ENCODE results near the gene DNAI4.
"Not testable (repeated sequence)": the region's sequence is repeated elsewhere in the genome, so short reads cannot be mapped to it uniquely, and the experiment has no call there.

DNAI4 gene

GRCh38 chr1:66831529-66832239, 93.0 kb downstream of the DNAI4 start:
- DNase-seq (ENCODE audit: low read depth), result no peak

DNA sequence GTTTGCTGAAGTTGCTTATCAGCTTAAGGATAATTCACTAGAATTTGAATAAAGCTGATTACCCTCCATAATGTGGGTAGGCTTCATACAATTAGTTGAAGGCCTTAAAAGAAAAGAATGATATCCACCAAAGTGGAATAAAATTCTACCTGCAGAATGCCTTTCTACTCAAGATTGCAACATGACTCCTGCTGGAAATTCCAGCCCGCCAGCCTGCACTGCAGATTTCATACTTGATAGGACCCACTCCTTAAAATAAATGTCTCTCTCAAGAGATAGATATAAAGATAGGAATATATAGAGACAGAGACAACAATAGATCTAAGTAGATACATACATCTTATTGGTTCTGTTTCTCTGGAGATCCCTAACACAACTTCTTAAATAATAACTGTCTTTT, 99.9 kb downstream of the DNAI4 start:
- DNase-seq (ENCODE audit: low read depth), result no peak

- DNase-seq (ENCODE audit: low read depth), result no peak
These were observed 114.8 kb downstream of the DNAI4 start for GRCh38 chr1:66809736-66810326.

GRCh38 chr1:66809245-66809644, 115.4 kb downstream of the DNAI4 start:
- DNase-seq (ENCODE audit: low read depth), result no peak

- DNase-seq (ENCODE audit: low read depth), result not testable (repeated sequence)
These were observed 128.8 kb downstream of the DNAI4 start for GRCh38 chr1:66795839-66796238.

- DNase-seq (ENCODE audit: low read depth), result no peak
These were observed 132.7 kb downstream of the DNAI4 start for GRCh38 chr1:66791621-66792610.

GRCh38 chr1:66788231-66788939, 136.3 kb downstream of the DNAI4 start:
- no peak for DNase-seq (ENCODE audit: low read depth)

- no peak for DNase-seq (ENCODE audit: low read depth)
These were observed 137.0 kb downstream of the DNAI4 start for GRCh38 chr1:66787641-66788040.

GRCh38 chr1:66785800-66786199, 138.9 kb downstream of the DNAI4 start:
- DNase-seq (ENCODE audit: low read depth), result not testable (repeated sequence)

DNA sequence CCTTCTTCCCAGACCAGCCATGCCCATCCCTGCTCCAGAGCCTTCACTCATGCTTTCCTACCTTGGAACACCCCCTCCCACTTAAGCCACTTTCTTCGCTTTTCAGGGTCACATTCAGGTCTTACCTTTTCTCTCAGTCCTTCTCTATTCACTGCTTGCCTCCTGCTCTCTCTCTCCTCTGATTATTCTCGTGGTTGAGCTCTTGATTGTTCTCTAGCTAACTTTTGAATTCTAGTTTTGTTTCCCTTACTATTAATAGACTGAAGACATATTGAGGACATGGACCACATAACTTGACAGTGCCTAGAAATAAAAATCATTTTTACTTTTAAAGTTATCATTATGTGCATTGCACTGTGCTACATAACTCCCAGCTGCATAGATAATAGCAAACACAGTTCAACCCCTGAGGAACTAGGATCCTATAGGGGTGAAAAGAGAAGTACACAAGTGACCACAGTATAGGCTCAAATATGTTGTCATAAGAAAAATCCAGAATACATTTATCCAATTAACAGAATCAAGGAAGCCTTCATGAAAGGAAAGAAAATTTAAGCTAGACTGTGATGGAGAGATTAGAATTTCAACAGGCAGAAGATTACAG, 145.1 kb downstream of the DNAI4 start:
- DNase-seq (ENCODE audit: low read depth), result no peak

- no peak for DNase-seq (ENCODE audit: low read depth)
These were observed 145.7 kb downstream of the DNAI4 start for GRCh38 chr1:66778969-66779368.

GRCh38 chr1:66778266-66778665, 146.4 kb downstream of the DNAI4 start:
- no peak for DNase-seq (ENCODE audit: low read depth)

- DNase-seq (ENCODE audit: low read depth), result no peak
These were observed 146.8 kb downstream of the DNAI4 start for GRCh38 chr1:66777831-66778230.

DNA sequence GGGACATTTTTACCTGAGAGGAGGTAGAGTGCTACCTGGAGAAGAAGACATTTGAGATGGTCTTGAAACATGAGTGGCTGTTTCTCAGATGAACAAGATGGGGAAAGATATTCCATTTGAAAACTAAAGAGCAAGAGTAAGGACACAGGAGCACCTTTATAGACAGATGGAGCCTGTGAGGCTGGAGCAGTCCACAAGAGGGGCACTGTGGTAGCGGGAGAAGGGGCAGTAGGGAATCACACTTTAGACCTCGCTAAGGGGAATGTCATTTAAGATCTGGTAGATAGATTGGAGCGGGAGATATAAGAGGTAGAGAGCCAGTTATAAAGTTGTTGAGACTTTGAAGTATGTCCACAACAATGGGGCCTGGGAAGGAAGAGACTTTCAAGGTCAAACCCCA, 149.0 kb downstream of the DNAI4 start:
- DNase-seq (ENCODE audit: low read depth), result no peak

GRCh38 chr1:66774438-66774837, 150.2 kb downstream of the DNAI4 start:
- DNase-seq (ENCODE audit: low read depth), result no peak

DNA sequence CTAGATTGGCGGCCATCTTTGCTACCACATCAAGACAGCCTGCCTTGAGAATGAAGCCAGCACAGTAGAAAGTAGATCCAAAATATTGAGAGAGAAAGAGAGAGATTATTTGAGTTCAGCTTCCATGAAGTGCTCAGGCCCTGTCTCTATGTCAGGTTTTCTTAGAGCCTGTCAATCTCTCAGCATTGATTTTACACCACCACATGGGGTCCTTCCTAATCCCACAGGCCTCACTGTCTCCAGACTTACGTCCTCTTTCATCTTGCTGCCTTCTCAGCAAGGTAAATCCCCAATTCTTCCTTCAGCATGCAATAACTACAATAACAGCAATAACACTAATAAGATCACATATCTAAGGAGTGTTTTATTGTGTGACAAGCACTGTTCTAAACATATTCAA, 151.4 kb downstream of the DNAI4 start:
- DNase-seq (ENCODE audit: low read depth), result no peak

GRCh38 chr1:66770694-66771093, 154.0 kb downstream of the DNAI4 start:
- DNase-seq (ENCODE audit: low read depth), result no peak

DNA sequence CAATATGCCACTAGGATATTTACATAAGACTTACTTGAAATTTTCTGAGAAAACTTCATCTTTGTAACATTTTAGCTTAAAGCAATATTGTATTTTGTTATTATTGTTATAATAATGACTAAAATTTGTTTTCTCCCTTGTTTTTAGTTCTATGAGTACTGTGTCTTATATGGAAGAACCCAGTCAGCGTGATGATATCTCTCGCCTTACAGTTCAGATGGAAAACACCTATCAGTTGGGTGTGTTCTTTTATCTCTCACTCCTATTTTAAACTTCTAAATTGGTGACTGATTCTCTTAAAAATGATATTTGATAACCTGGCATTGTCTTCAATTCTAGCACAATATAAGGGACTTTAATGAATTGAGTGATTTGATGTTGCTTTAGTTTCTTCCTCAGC, 154.4 kb downstream of the DNAI4 start:
- no peak for DNase-seq (ENCODE audit: low read depth)

DNA sequence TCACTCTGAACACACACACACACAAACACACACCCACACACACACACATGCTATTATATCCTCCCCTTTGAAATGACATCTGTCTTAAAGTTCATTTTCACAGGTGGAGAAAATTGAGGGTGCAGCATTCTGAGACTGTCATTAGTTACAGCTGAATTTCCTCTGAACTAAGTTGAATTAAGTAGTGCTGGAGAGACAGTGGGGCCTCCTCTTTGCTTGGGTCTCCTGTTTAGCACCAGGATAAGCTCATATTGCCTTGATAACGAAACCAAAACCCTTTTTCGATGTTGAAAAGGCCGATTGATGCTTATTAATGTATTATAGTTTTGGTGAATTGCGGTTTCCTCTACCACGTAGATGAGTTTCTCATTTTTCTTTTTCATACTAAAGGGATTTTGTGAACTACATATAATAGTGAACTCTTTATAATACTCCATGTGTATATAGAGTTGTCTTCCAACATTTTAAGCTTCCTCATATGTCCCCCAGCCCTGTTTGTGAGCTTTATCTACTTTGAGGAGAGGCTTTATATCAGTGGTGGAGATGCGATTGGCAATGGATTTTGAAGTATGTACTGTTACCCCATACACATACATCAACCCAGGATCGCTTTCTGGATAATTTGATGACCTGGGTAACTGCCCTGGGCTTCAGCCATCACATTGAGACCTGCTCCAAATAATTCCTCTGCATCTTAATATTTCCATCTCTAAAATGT, 155.0 kb downstream of the DNAI4 start:
- no peak for DNase-seq (ENCODE audit: low read depth)

- no peak for DNase-seq (ENCODE audit: low read depth)
These were observed 155.7 kb downstream of the DNAI4 start for GRCh38 chr1:66768965-66769364.

GRCh38 chr1:66767626-66768025, 157.0 kb downstream of the DNAI4 start:
- DNase-seq (ENCODE audit: low read depth), result no peak

Data from GM04504 (cell line).